Kidney epithelial cell (primary cell): ENCODE data around the gene IFNB1. TPM values are rescaled to one million over a fixed set of nuclear protein-coding genes. Genes with fewer than 3 reads are reported as not detected.

Source experiments
- DNase-seq: peaks from one replicate; pipeline ENCODE4 v3.0.0-alpha.2; 2010; ENCODE audit warnings: low read depth
- H3K27me3 ChIP-seq: 2 replicates; pipeline ENCODE4 v1.6.0; 2011; ENCODE audit warnings: low read length; ENCODE audit not compliant: control insufficient read depth, insufficient read depth
- H3K36me3 ChIP-seq: 2 replicates; pipeline ENCODE4 v1.5.1; 2011; ENCODE audit warnings: low read length; ENCODE audit not compliant: control insufficient read depth, insufficient read depth
- H3K4me3 ChIP-seq: 2 replicates; pipeline ENCODE4 v1.5.1; 2011; ENCODE audit warnings: low read depth, mild to moderate bottlenecking, control low read depth, low read length
- CTCF ChIP-seq: IDR thresholded peaks from 2 replicates; pipeline ENCODE4 v1.5.1; 2011; ENCODE audit warnings: mild to moderate bottlenecking, moderate library complexity, low read length, control low read depth, inconsistent platforms; ENCODE audit not compliant: insufficient read depth, poor library complexity, severe bottlenecking
- total RNA-seq: library from RNA; depleted of rRNA; stranded (reverse); fragments of >200 nt; gene quantifications from 2 replicates; pipeline ENCODE4 v1.2.3, GENCODE V29; 2015

The IFNB1 gene
- total RNA-seq, 1 donor from 2014 or later = not detected

- TF ChIP-seq CTCF = no peak
- Histone ChIP-seq H3K36me3 (no peaks in the 10 kb centered on the region), H3K27me3 (no peaks in the 10 kb centered on the region), H3K4me3 (no peak overlapping the region)
- no peak for DNase-seq
Observed at GRCh38 chr9:21070906-21071305, 6.8 kb downstream of the IFNB1 start.

- DNase-seq = peak; percentile 88
- peak; percentile 9 for TF ChIP-seq CTCF
- Histone ChIP-seq H3K36me3 (no peaks in the 10 kb centered on the region), H3K4me3 (no peak overlapping the region), H3K27me3 (no peaks in the 10 kb centered on the region)
Observed at GRCh38 chr9:21070171-21070571, 7.6 kb downstream of the IFNB1 start.

GRCh38 chr9:21060919-21061561 is 16.7 kb downstream of the IFNB1 start:
- Histone ChIP-seq H3K4me3 (no peak overlapping the region), H3K27me3 (no peaks in the 10 kb centered on the region)
- DNase-seq = no peak

GRCh38 chr9:21056931-21057330 is 20.8 kb downstream of the IFNB1 start:
- TF ChIP-seq CTCF = no peak
- H3K4me3 ChIP-seq = no peak overlapping the region
- no peaks in the 10 kb centered on the region for H3K36me3 ChIP-seq
- no peaks in the 10 kb centered on the region for H3K27me3 ChIP-seq
- DNase-seq = peak; percentile 14

More at GRCh38 chr9:21060919-21061561, 16.7 kb downstream of the IFNB1 start:
- no peak for TF ChIP-seq CTCF
- H3K36me3 ChIP-seq = no peaks in the 10 kb centered on the region

GRCh38 chr9:21053851-21054250 is 23.9 kb downstream of the IFNB1 start:
- Histone ChIP-seq H3K4me3 (no peak overlapping the region), H3K36me3 (no peaks in the 10 kb centered on the region), H3K27me3 (no peaks in the 10 kb centered on the region)
- TF ChIP-seq CTCF = no peak
- DNase-seq = no peak

- TF ChIP-seq CTCF = no peak
- Histone ChIP-seq H3K27me3 (no peaks in the 10 kb centered on the region), H3K36me3 (no peaks in the 10 kb centered on the region), H3K4me3 (no peak overlapping the region)
- DNase-seq = no peak
Observed at GRCh38 chr9:21047281-21047691, 30.5 kb downstream of the IFNB1 start.
